Neuronal stem cell (in vitro differentiated cells): Measurements from ENCODE around the gene CTCF.

Experiments
- DNase-seq: peaks from one replicate; pipeline ENCODE4 v3.0.0-alpha.2; 2013; ENCODE audit warnings: low spot score
- H2AFZ ChIP-seq: one replicate; pipeline ENCODE4 v1.6.1; 2013; ENCODE audit warnings: mild to moderate bottlenecking, low read length, inconsistent platforms
- H2AK5ac ChIP-seq: 2 replicates; pipeline ENCODE4 v1.6.1; 2013; ENCODE audit warnings: low read depth, mild to moderate bottlenecking, inconsistent platforms, low read length, moderate library complexity, mixed read lengths
- H2BK120ac ChIP-seq: 2 replicates; pipeline ENCODE4 v1.6.1; 2013; ENCODE audit warnings: low read depth, mild to moderate bottlenecking, inconsistent platforms, low read length, moderate library complexity, mixed read lengths
- H2BK12ac ChIP-seq: one replicate; pipeline ENCODE4 v1.6.1; 2013; ENCODE audit warnings: low read length, inconsistent platforms
- H2BK15ac ChIP-seq: 2 replicates; pipeline ENCODE4 v1.6.1; 2013; ENCODE audit warnings: mild to moderate bottlenecking, low read length, inconsistent platforms, mixed read lengths
- H2BK5ac ChIP-seq: one replicate; pipeline ENCODE4 v1.6.1; 2013; ENCODE audit warnings: inconsistent platforms, mild to moderate bottlenecking, low read length, moderate library complexity
- H3K14ac ChIP-seq: one replicate; pipeline ENCODE4 v1.6.1; 2013; ENCODE audit warnings: low read length, inconsistent platforms
- H3K18ac ChIP-seq: 2 replicates; pipeline ENCODE4 v1.6.1; 2013; ENCODE audit warnings: low read length, inconsistent platforms
- H3K23ac ChIP-seq: 2 replicates; pipeline ENCODE4 v1.6.1; 2013; ENCODE audit warnings: low read depth, mild to moderate bottlenecking, mixed read lengths, low read length, inconsistent platforms; ENCODE audit not compliant: poor library complexity
- H3K27ac ChIP-seq: replicated peaks from 3 replicates; pipeline ENCODE4 v1.5.1; 2013; ENCODE audit warnings: low read length, inconsistent platforms
- H3K27me3 ChIP-seq, 3 experiments: 2 replicates each; pipeline ENCODE4 v1.6.1; 2013; ENCODE audit warnings: low read length in 3 of 3, mild to moderate bottlenecking in 2 of 3, inconsistent platforms in 1 of 3, low read depth in 1 of 3, mixed read lengths in 1 of 3, moderate library complexity in 1 of 3; ENCODE audit not compliant: control insufficient read depth in 3 of 3, insufficient read depth in 3 of 3
- H3K36me3 ChIP-seq, 2 donors: replicated peaks in 1 of 2; 2 replicates each; pipeline ENCODE4 v1.6.1; 2013; ENCODE audit warnings: low read length in 2 of 2; ENCODE audit not compliant: control insufficient read depth in 2 of 2, insufficient read depth in 2 of 2
- H3K4ac ChIP-seq: 2 replicates; pipeline ENCODE4 v1.6.1; 2013; ENCODE audit warnings: inconsistent platforms, mild to moderate bottlenecking, low read length, moderate library complexity
- H3K4me1 ChIP-seq, 2 donors: 1 replicate in 1 of 2; 2 replicates in 1 of 2; pipeline ENCODE4 v1.6.1; 2013; ENCODE audit warnings: low read length in 2 of 2, low read depth in 1 of 2; ENCODE audit not compliant: control insufficient read depth in 2 of 2, insufficient read depth in 1 of 2
- H3K4me2 ChIP-seq: one replicate; pipeline ENCODE4 v1.6.1; 2013; ENCODE audit warnings: mild to moderate bottlenecking, low read length, inconsistent platforms; ENCODE audit not compliant: insufficient read depth, poor library complexity, severe bottlenecking
- H3K4me3 ChIP-seq, 2 donors: 2 replicates each; pipeline ENCODE4 v1.5.1; 2013; ENCODE audit warnings: low read length in 2 of 2, mild to moderate bottlenecking in 2 of 2, inconsistent platforms in 1 of 2, moderate library complexity in 1 of 2
- H3K79me1 ChIP-seq: one replicate; pipeline ENCODE4 v1.6.1; 2013; ENCODE audit warnings: low read depth, mild to moderate bottlenecking, inconsistent platforms, low read length, moderate library complexity
- H3K9ac ChIP-seq: one replicate; pipeline ENCODE4 v1.6.1; 2013; ENCODE audit warnings: mild to moderate bottlenecking, low read depth, low read length, inconsistent platforms; ENCODE audit not compliant: poor library complexity
- H3K9me3 ChIP-seq, 2 donors: replicated peaks in 1 of 2; 2 replicates each; pipeline versions ENCODE3 to v1.6.1; 2013; ENCODE audit warnings: low read length in 2 of 2, mild to moderate bottlenecking in 2 of 2, inconsistent platforms in 1 of 2, low read depth in 1 of 2, mixed read lengths in 1 of 2, moderate library complexity in 1 of 2; ENCODE audit not compliant: control insufficient read depth in 2 of 2, insufficient read depth in 1 of 2
- H4K8ac ChIP-seq: one replicate; pipeline ENCODE4 v1.6.1; 2013; ENCODE audit warnings: low read depth, mild to moderate bottlenecking, inconsistent platforms, low read length, moderate library complexity
- H4K91ac ChIP-seq: one replicate; pipeline ENCODE4 v1.6.1; 2013; ENCODE audit warnings: low read length, low read depth, mild to moderate bottlenecking, inconsistent platforms; ENCODE audit not compliant: poor library complexity
- WGBS, 2 donors: extraction: QIAGEN DNeasy Blood & Tissue Kit; methylation state at CpG; one replicate each; pipeline ENCODE4 v1.1.7; 2013; ENCODE audit warnings: missing lambda C conversion rate in 2 of 2, mixed read lengths in 1 of 2; ENCODE audit not compliant: insufficient read length in 2 of 2, insufficient replicate concordance in 1 of 2; ENCODE audit errors: extremely low coverage in 2 of 2; 5-methylcytosine and 5-hydroxymethylcytosine counted together

The CTCF gene

GRCh38 chr16:67666559-67667452, 104.5 kb downstream of the CTCF start, which contains the start of the genes C16orf86 and ENKD1:
Gene C16orf86 (plus strand): TSS chr16:67666814. CDS start chr16:67666971, 157 bp downstream.
Gene ENKD1 (minus strand): TSS chr16:67666750. CDS start chr16:67666442, 308 bp downstream.
- WGBS, 2 donors: no CpG with 5 or more reads among the region's 78 CpGs
- peak within 1 kb of the TSS; percentile 96 for H2AK5ac ChIP-seq
- peaks cover 9 to 19% of the 10 kb centered on the region in 2 donors for H3K4me1 ChIP-seq
- no peak within 1 kb of the TSS for H2BK15ac ChIP-seq
- peak within 1 kb of the TSS; percentile 54 for H2BK120ac ChIP-seq
- DNase-seq: peak; percentile 87
- H3K4me3 ChIP-seq: peak within 1 kb of the TSS; percentile 51 to 87
- H2BK12ac ChIP-seq: no peak within 1 kb of the TSS
- H3K36me3 ChIP-seq: peaks cover 11 to 34% of the 10 kb centered on the region in 2 donors
- H3K18ac ChIP-seq: peak within 1 kb of the TSS; percentile 88
- H3K27ac ChIP-seq: no peak within 1 kb of the TSS
- no peaks in the 10 kb centered on the region for H3K9me3 ChIP-seq
- H3K4me2 ChIP-seq: peak within 1 kb of the TSS; percentile 99
- no peak within 1 kb of the TSS for H4K91ac ChIP-seq
- peak within 1 kb of the TSS; percentile 96 for H2AFZ ChIP-seq
- H3K23ac ChIP-seq: peak within 1 kb of the TSS; percentile 90
- H3K14ac ChIP-seq: peak within 1 kb of the TSS; percentile 96
- H3K4ac ChIP-seq: no peak within 1 kb of the TSS
- peak within 1 kb of the TSS; percentile 93 for H3K9ac ChIP-seq
- peak within 1 kb of the TSS; percentile 91 for H2BK5ac ChIP-seq
- no peak within 1 kb of the TSS for H4K8ac ChIP-seq
- H3K79me1 ChIP-seq: peaks cover 2% of the 10 kb centered on the region
- H3K27me3 ChIP-seq: no peaks in the 10 kb centered on the region

DNA sequence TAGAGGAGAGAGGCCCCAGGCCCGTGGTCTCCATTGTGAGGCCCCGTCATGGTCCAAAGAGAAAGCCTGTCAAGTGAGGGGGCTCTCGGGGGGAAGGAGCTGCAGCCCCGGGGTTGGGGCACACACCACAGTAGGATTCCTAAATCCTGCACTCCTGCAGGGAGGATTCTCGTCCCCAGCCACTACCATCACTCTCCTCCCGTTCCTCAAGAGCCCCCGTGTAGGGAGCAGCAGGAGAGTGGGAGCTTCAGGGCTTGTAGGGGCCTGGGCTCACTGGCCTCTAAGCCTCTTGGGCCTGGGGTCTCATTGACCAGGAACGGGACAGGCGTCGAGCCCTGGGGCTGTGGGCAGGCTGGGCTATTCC, 105.1 kb downstream of the CTCF start:
- H4K8ac ChIP-seq: no peak overlapping the region
- peak overlapping the region; percentile 59 for H3K18ac ChIP-seq
- H2AK5ac ChIP-seq: peak overlapping the region; percentile 96
- H2AFZ ChIP-seq: peak overlapping the region; percentile 96
- no peak for DNase-seq
- H2BK120ac ChIP-seq: no peak overlapping the region
- no peak overlapping the region for H3K4ac ChIP-seq
- H3K27me3 ChIP-seq: no peaks in the 10 kb centered on the region
- H2BK15ac ChIP-seq: no peak overlapping the region
- H3K23ac ChIP-seq: peak overlapping the region; percentile 90
- no peak overlapping the region for H3K27ac ChIP-seq
- H3K4me1 ChIP-seq: peaks cover 9 to 19% of the 10 kb centered on the region in 2 donors
- H3K9ac ChIP-seq: peak overlapping the region; percentile 93
- H3K9me3 ChIP-seq: no peaks in the 10 kb centered on the region
- H2BK12ac ChIP-seq: no peak overlapping the region
- peak overlapping the region; percentile 96 for H3K14ac ChIP-seq
- peaks cover 10 to 28% of the 10 kb centered on the region in 2 donors for H3K36me3 ChIP-seq
- no peaks in the 10 kb centered on the region for H3K79me1 ChIP-seq
- peak overlapping the region; percentile 99 for H3K4me2 ChIP-seq
- H2BK5ac ChIP-seq: peak overlapping the region; percentile 91
- H4K91ac ChIP-seq: no peak overlapping the region
- H3K4me3 ChIP-seq: peak overlapping the region in 1 of 2 donors; percentile 51
- no CpG with 5 or more reads among the region's 10 CpGs for WGBS, 2 donors

GRCh38 chr16:67667817-67668494, 105.6 kb downstream of the CTCF start:
- H2AK5ac ChIP-seq: no peak overlapping the region
- no peaks in the 10 kb centered on the region for H3K9me3 ChIP-seq
- H3K36me3 ChIP-seq: peaks cover 6 to 22% of the 10 kb centered on the region in 2 donors
- peaks cover 9 to 19% of the 10 kb centered on the region in 2 donors for H3K4me1 ChIP-seq
- no peak overlapping the region for H4K91ac ChIP-seq
- H3K14ac ChIP-seq: peak overlapping the region; percentile 41
- peak overlapping the region; percentile 45 for H2BK5ac ChIP-seq
- H3K23ac ChIP-seq: peak overlapping the region; percentile 37
- no peak overlapping the region for H3K4ac ChIP-seq
- no peak overlapping the region for H2BK12ac ChIP-seq
- H4K8ac ChIP-seq: no peak overlapping the region
- H2AFZ ChIP-seq: peak overlapping the region; percentile 53
- H3K4me2 ChIP-seq: peak overlapping the region; percentile 26
- no peak overlapping the region for H2BK120ac ChIP-seq
- no peak overlapping the region for H3K27ac ChIP-seq
- H3K18ac ChIP-seq: peak overlapping the region; percentile 45
- no CpG with 5 or more reads among the region's 18 CpGs for WGBS, 2 donors
- H3K79me1 ChIP-seq: no peaks in the 10 kb centered on the region
- no peak overlapping the region for H2BK15ac ChIP-seq
- DNase-seq: peak; percentile 72
- peak overlapping the region; percentile 74 for H3K9ac ChIP-seq
- H3K4me3 ChIP-seq: peak overlapping the region in 1 of 2 donors; percentile 51
- H3K27me3 ChIP-seq: no peaks in the 10 kb centered on the region
